Esophagus squamous epithelium (tissue), 5 donors: ENCODE data around the gene MMP25. TPM values are rescaled to one million over a fixed set of nuclear protein-coding genes. Genes with fewer than 3 reads are reported as not detected.

Experiments used
- DNase-seq: peaks from one replicate; lab custom pipeline; 2025; lab: John Stamatoyannopoulos, UW
- H3K27ac ChIP-seq, 4 donors: fragments of 200-600 bp; sonication (generic); one replicate each; pipeline ENCODE4 v1.5.1; 2016 to 2019; ENCODE audit warnings: mild to moderate bottlenecking in 1 of 4
- H3K27me3 ChIP-seq, 4 donors: fragments of 200-600 bp; sonication (generic); 1 replicate in 3 of 4; 2 replicates in 1 of 4; pipeline versions ENCODE4 v1.5.1 to v1.6.0; 2017 to 2021; ENCODE audit warnings: antibody characterized with exemption in 1 of 4
- H3K36me3 ChIP-seq, 3 donors: fragments of 200-600 bp; sonication (generic); one replicate each; pipeline ENCODE4 v1.5.1; 2016 to 2019
- H3K4me1 ChIP-seq, 3 donors: fragments of 200-600 bp; sonication (generic); one replicate each; pipeline ENCODE4 v1.5.1; 2017 to 2019
- H3K4me3 ChIP-seq, 4 donors: fragments of 200-600 bp; sonication (generic); 1 replicate in 3 of 4; 2 replicates in 1 of 4; pipeline ENCODE4 v1.5.1; 2016 to 2019; ENCODE audit warnings: mild to moderate bottlenecking in 2 of 4, moderate library complexity in 1 of 4
- H3K9me3 ChIP-seq, 3 donors: fragments of 200-600 bp; sonication (generic); one replicate each; pipeline ENCODE4 v1.5.1; 2016 to 2019
- CTCF ChIP-seq, 6 experiments: fragments of 450-650 bp in 4 of 6; fragments of 200-600 bp in 2 of 6; sonication (generic) in 2 of 6; IDR thresholded peaks; one replicate each; pipeline ENCODE4 v1.5.1; 2016 to 2019; ENCODE audit warnings: antibody characterized with exemption in 6 of 6, mild to moderate bottlenecking in 4 of 6, moderate library complexity in 4 of 6
- POLR2A ChIP-seq, 4 donors: fragments of 450-650 bp; IDR thresholded peaks; one replicate each; pipeline ENCODE4 v1.6.1; 2017; ENCODE audit warnings: antibody characterized with exemption in 4 of 4, mild to moderate bottlenecking in 4 of 4, moderate library complexity in 3 of 4
- WGBS, 2 donors: methylation state at CpG; one replicate each; pipeline ENCODE4 v1.1.5; 2018; 5-methylcytosine and 5-hydroxymethylcytosine counted together
- intact Hi-C: fragments of 100-400 bp; cut with DNase I; formaldehyde crosslinking; loops from one replicate; pipeline ENCODE4 v1.15.0; 2022
- total RNA-seq, 4 donors: library from RNA; depleted of rRNA; stranded (reverse); fragments of >200 nt; gene quantifications; one replicate each; pipeline ENCODE4 v1.1.0, GENCODE V29; 2016
- donor health status: DM: yes; HTN: yes; CAD: no.

Gene MMP25
- total RNA-seq, 4 donors from 2014 or later = 0.19 to 1.4 (median 0.61) TPM

GRCh38 chr16:3059723-3060242, 13.4 kb downstream of the MMP25 start:
- WGBS, 2 donors = 57 to 76% methylated on average over 5 to 8 of the region's 9 CpGs
- H3K4me1 ChIP-seq = peaks cover 19 to 31% (median 19%) of the 10 kb centered on the region in 3 donors
- H3K27me3 ChIP-seq = peaks cover 0 to 9% (median 0%) of the 10 kb centered on the region in 4 donors
- H3K9me3 ChIP-seq = no peaks in the 10 kb centered on the region
- peak overlapping the region; percentile 78 to 84 (median 82) for H3K27ac ChIP-seq
- DNase-seq = no peak
- peak overlapping the region; percentile 58 to 90 (median 82) for H3K4me3 ChIP-seq
- TF ChIP-seq CTCF (IDR thresholded peaks at IDR 0.05) = no peak
- TF ChIP-seq POLR2A (IDR thresholded peaks at IDR 0.05) = no peak
- intact Hi-C loops = loop anchor here (5.0 kb wide), 1 partner anchor 68 kb away; no protein-coding TSS in a partner anchor
- no peaks in the 10 kb centered on the region for H3K36me3 ChIP-seq

- peaks cover 26 to 39% (median 27%) of the 10 kb centered on the region in 3 donors for H3K4me1 ChIP-seq
- H3K9me3 ChIP-seq = no peaks in the 10 kb centered on the region
- no peak for DNase-seq
- no peak for TF ChIP-seq POLR2A (IDR thresholded peaks at IDR 0.05)
- H3K27me3 ChIP-seq = peaks cover 0 to 9% (median 0%) of the 10 kb centered on the region in 4 donors
- no peaks in the 10 kb centered on the region for H3K36me3 ChIP-seq
- WGBS, 2 donors = 57 to 77% methylated on average over 11 to 12 of the region's 14 CpGs
- H3K27ac ChIP-seq = no peak overlapping the region
- no peak overlapping the region for H3K4me3 ChIP-seq
- intact Hi-C loops = no loop called here
Measured at GRCh38 chr16:3060339-3061127, 14.2 kb downstream of the MMP25 start.

- intact Hi-C loops = no loop called here
- peaks cover 26 to 45% (median 33%) of the 10 kb centered on the region in 3 donors for H3K4me1 ChIP-seq
Measured at GRCh38 chr16:3062553-3062952, 16.2 kb downstream of the MMP25 start.

GRCh38 chr16:3063625-3064386, 17.4 kb downstream of the MMP25 start:
- Histone ChIP-seq H3K27ac (no peak overlapping the region), H3K36me3 (no peaks in the 10 kb centered on the region), H3K4me1 (peaks cover 16 to 43% (median 31%) of the 10 kb centered on the region in 3 donors), H3K27me3 (no peaks in the 10 kb centered on the region), H3K9me3 (no peaks in the 10 kb centered on the region), H3K4me3 (no peak overlapping the region)
- no peak for TF ChIP-seq POLR2A (IDR thresholded peaks at IDR 0.05)
- intact Hi-C loops = no loop called here
- WGBS, 2 donors = 80 to 89% methylated on average over 7 to 8 of the region's 8 CpGs
- no peak for DNase-seq

More at GRCh38 chr16:3062553-3062952, 16.2 kb downstream of the MMP25 start:
- peaks cover 0 to 9% (median 0%) of the 10 kb centered on the region in 4 donors for H3K27me3 ChIP-seq
- H3K27ac ChIP-seq = no peak overlapping the region
- 77 to 88% methylated on average over 6 of the region's 6 CpGs for WGBS, 2 donors
- TF ChIP-seq POLR2A (IDR thresholded peaks at IDR 0.05) = no peak
- no peak for TF ChIP-seq CTCF (IDR thresholded peaks at IDR 0.05)
- no peak for DNase-seq
- no peaks in the 10 kb centered on the region for H3K36me3 ChIP-seq
- no peak overlapping the region for H3K4me3 ChIP-seq
- H3K9me3 ChIP-seq = no peaks in the 10 kb centered on the region

GRCh38 chr16:3065069-3065741, 18.8 kb downstream of the MMP25 start, which contains the start of gene IL32:
TSS of gene IL32 (plus strand) at chr16:3065640. CDS start at chr16:3065812, 172 bp downstream.
- WGBS, 2 donors = 41 to 44% methylated on average over 6 to 11 of the region's 13 CpGs
- Histone ChIP-seq H3K27ac (peak within 1 kb of the TSS; percentile 43 to 75 (median 49)), H3K9me3 (no peaks in the 10 kb centered on the region), H3K36me3 (no peaks in the 10 kb centered on the region), H3K4me3 (peak within 1 kb of the TSS; percentile 7 to 58 (median 36)), H3K27me3 (no peaks in the 10 kb centered on the region), H3K4me1 (peaks cover 10 to 30% (median 24%) of the 10 kb centered on the region in 3 donors)
- DNase-seq = no peak
- intact Hi-C loops = no loop called here
- peak in 1 of 4 donors; percentile 31 for TF ChIP-seq POLR2A (IDR thresholded peaks at IDR 0.05)
- TF ChIP-seq CTCF (IDR thresholded peaks at IDR 0.05) = no peak
